Endothelial cell of umbilical vein (primary cell): Measurements from ENCODE around the gene DCLK1. TPM values are rescaled to one million over a fixed set of nuclear protein-coding genes. Genes with fewer than 3 reads are reported as not detected.

Source experiments
- BruUV-seq: library from RNA; stranded (reverse); fragments of 400-500 nt; replicated peaks from 2 replicates; lab custom pipeline; 2021; lab: Mats Ljungman, UMichigan
- CTCF ChIA-PET: fragments of 300-600, 350-600 bp; sonication (Branson Sonifier 250); formaldehyde crosslinking; loops from one replicate; lab custom pipeline; 2021; ENCODE audit warnings: antibody characterized with exemption, inconsistent platforms; lab: Charles Lee
- POLR2A ChIA-PET: fragments of 300-600, 350-600 bp; sonication (Branson Sonifier 250); formaldehyde crosslinking; loops from one replicate; lab custom pipeline; 2021; ENCODE audit warnings: antibody characterized with exemption, inconsistent platforms; lab: Charles Lee
- DNase-seq: peaks from one replicate; pipeline ENCODE4 v3.0.0-alpha.2; 2011; ENCODE audit warnings: low read depth, low spot score
- FAIRE-seq: peaks from 2 replicates; lab custom pipeline; 2011; peaks lifted over from hg19 to GRCh38; lab: Jason Lieb, UNC
- H2AFZ ChIP-seq: 2 replicates; pipeline ENCODE4 v1.6.0; 2012; ENCODE audit warnings: low read depth, low read length, control low read depth, inconsistent platforms
- H3K27ac ChIP-seq: 2 replicates; pipeline ENCODE4 v1.5.1; 2011; ENCODE audit warnings: low read depth, mild to moderate bottlenecking, control low read depth, low read length, moderate library complexity; ENCODE audit not compliant: insufficient read depth
- H3K27me3 ChIP-seq, 2 experiments: 2 replicates each; pipeline versions ENCODE4 v1.6.0 to v1.6.1; 2011; ENCODE audit warnings: low read length in 2 of 2, mixed read lengths in 1 of 2; ENCODE audit not compliant: control insufficient read depth in 2 of 2, insufficient read depth in 2 of 2
- H3K36me3 ChIP-seq, 2 experiments: 2 replicates in 1 of 2; 3 replicates in 1 of 2; pipeline ENCODE4 v1.5.1; 2011; ENCODE audit warnings: low read length in 2 of 2, mild to moderate bottlenecking in 1 of 2, moderate library complexity in 1 of 2; ENCODE audit not compliant: control insufficient read depth in 2 of 2, insufficient read depth in 2 of 2; ENCODE audit errors: extremely low read depth in 1 of 2
- H3K4me1 ChIP-seq: 3 replicates; pipeline ENCODE4 v1.5.1; 2011; ENCODE audit warnings: mild to moderate bottlenecking, low read length; ENCODE audit not compliant: control insufficient read depth, insufficient read depth; ENCODE audit errors: extremely low read depth
- H3K4me2 ChIP-seq: 2 replicates; pipeline ENCODE4 v1.6.1; 2011; ENCODE audit warnings: low read length, control low read depth, mixed read lengths; ENCODE audit not compliant: insufficient read depth
- H3K4me3 ChIP-seq, 3 experiments: fragments of 200-600 bp in 1 of 3; sonication (generic), shearing (Covaris generic) in 1 of 3; replicated peaks in 1 of 3; 2 replicates each; pipeline ENCODE4 v1.5.1; 2011 to 2016; ENCODE audit warnings: control low read depth in 3 of 3, low read length in 3 of 3, mild to moderate bottlenecking in 2 of 3, inconsistent platforms in 1 of 3, low read depth in 1 of 3, moderate library complexity in 1 of 3; ENCODE audit not compliant: insufficient read depth in 1 of 3
- H3K79me2 ChIP-seq: 2 replicates; pipeline ENCODE4 v1.6.0; 2012; ENCODE audit warnings: low read length, inconsistent platforms; ENCODE audit not compliant: control insufficient read depth, insufficient read depth
- H3K9ac ChIP-seq: replicated peaks from 2 replicates; pipeline ENCODE3; 2011; ENCODE audit warnings: low read length, control low read depth; ENCODE audit not compliant: insufficient read depth; ENCODE audit errors: extremely low read depth
- H3K9me1 ChIP-seq: replicated peaks from 3 replicates; pipeline ENCODE4 v1.6.0; 2011; ENCODE audit warnings: mild to moderate bottlenecking, low read length; ENCODE audit not compliant: control insufficient read depth, insufficient read depth; ENCODE audit errors: extremely low read depth
- H3K9me3 ChIP-seq: replicated peaks from 2 replicates; pipeline ENCODE4 v1.5.1; 2012; ENCODE audit warnings: low read length, inconsistent platforms; ENCODE audit not compliant: control insufficient read depth, insufficient read depth
- H4K20me1 ChIP-seq: replicated peaks from 2 replicates; pipeline ENCODE3; 2011; ENCODE audit warnings: mild to moderate bottlenecking, low read length; ENCODE audit not compliant: control insufficient read depth, insufficient read depth; ENCODE audit errors: extremely low read depth
- EZH2 ChIP-seq: IDR thresholded peaks from 2 replicates; pipeline ENCODE4 v1.6.1; 2012; ENCODE audit warnings: borderline replicate concordance, low read depth, mild to moderate bottlenecking, moderate library complexity, low read length, inconsistent platforms; ENCODE audit not compliant: severe bottlenecking
- FOS ChIP-seq: IDR thresholded peaks from 2 replicates; pipeline ENCODE4 v1.6.1; 2011; ENCODE audit warnings: mild to moderate bottlenecking, low read length, moderate library complexity, borderline replicate concordance; ENCODE audit not compliant: insufficient read depth
- GATA2 ChIP-seq: IDR thresholded peaks from 2 replicates; pipeline ENCODE4 v1.7.0; 2011; ENCODE audit warnings: low read depth, mild to moderate bottlenecking, moderate library complexity, mixed read lengths, low read length; ENCODE audit not compliant: insufficient read length, insufficient read depth
- JUN ChIP-seq: IDR thresholded peaks from 2 replicates; pipeline ENCODE4 v1.6.1; 2011; ENCODE audit warnings: borderline replicate concordance, low read depth; ENCODE audit not compliant: insufficient read length, insufficient read depth
- MYC ChIP-seq: IDR thresholded peaks from one replicate; pipeline ENCODE4 v1.6.1; 2011; ENCODE audit warnings: mild to moderate bottlenecking, low read depth, low read length
- POLR2AphosphoS5 ChIP-seq: IDR thresholded peaks from 2 replicates; pipeline ENCODE4 v1.6.1; 2012; ENCODE audit warnings: low read depth, mild to moderate bottlenecking, control low read depth, low read length, moderate library complexity; ENCODE audit not compliant: insufficient read depth
- dilution Hi-C: fragments of 300-500 bp; cut with MboI; formaldehyde crosslinking; loops from one replicate; pipeline ENCODE4 v1.15.0; 2019; ENCODE audit warnings: low sequenced_read_pairs; ENCODE audit not compliant: extremely low pct_ligation_motif_present
- intact Hi-C: fragments of 100-400 bp; cut with micrococcal nuclease; formaldehyde crosslinking; loops from one replicate; pipeline ENCODE4 v1.10.0; 2022
- polyA plus RNA-seq, 4 experiments: library from polyadenylated mRNA; depleted of rRNA in 3 of 4; stranded (reverse) in 3 of 4; unstranded in 1 of 4; fragments of >200 nt; gene quantifications; 2 replicates each; pipeline versions ENCODE4 v1.2.1 to v1.2.3, GENCODE V29; 2011 to 2012; ENCODE audit warnings: missing spikeins in 1 of 4
- total RNA-seq: library from RNA; stranded (reverse); gene quantifications from 2 replicates; pipeline ENCODE4 v1.2.3, GENCODE V29; 2021
- TF ChIP-seq, protein P1 (sequence below), 2 donors: IDR thresholded peaks; 1 replicate in 1 of 2; 2 replicates in 1 of 2; pipeline ENCODE4 v1.5.1; 2011; ENCODE audit warnings: low read length in 2 of 2, mild to moderate bottlenecking in 2 of 2, moderate library complexity in 2 of 2, control low read depth in 1 of 2, inconsistent platforms in 1 of 2, low read depth in 1 of 2; ENCODE audit not compliant: insufficient read depth in 1 of 2; ENCODE audit errors: extremely low read depth in 1 of 2

The DCLK1 gene
- total and polyA plus RNA-seq, 2 donors (not counting 3 experiments of a cell fraction or from before 2014, with no cell fraction given), result 0.28 to 3.9 TPM

DNA sequence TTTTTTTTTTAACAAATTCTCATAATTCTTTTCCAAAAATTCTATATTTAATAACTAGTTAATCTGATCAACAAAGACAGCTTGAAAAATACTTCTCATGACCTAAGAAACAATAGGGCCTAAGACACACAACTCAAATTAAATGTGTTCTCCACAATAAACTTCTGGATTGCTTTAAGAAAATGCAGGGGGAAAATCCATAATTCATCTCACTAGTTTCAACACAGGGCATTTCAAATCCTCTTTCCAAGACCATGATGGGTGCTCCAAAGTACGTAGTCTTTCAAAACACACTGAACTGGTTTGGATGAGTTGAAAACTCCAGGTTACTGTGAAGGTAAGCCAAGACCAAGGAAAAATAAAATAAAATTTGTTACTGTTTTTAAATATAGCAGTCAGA is 62.6 kb downstream of the DCLK1 start:
- ChIA-PET CTCF (no interaction called here), POLR2A (no interaction called here)
- no TSS peak for BruUV-seq
- DNase-seq (no peak), FAIRE-seq (no peak)
- no peaks in the 10 kb centered on the region for H3K79me2 ChIP-seq
- no peak for TF ChIP-seq POLR2AphosphoS5
- no peak for TF ChIP-seq JUN
- TF ChIP-seq FOS, result no peak
- TF ChIP-seq, protein P1, sequence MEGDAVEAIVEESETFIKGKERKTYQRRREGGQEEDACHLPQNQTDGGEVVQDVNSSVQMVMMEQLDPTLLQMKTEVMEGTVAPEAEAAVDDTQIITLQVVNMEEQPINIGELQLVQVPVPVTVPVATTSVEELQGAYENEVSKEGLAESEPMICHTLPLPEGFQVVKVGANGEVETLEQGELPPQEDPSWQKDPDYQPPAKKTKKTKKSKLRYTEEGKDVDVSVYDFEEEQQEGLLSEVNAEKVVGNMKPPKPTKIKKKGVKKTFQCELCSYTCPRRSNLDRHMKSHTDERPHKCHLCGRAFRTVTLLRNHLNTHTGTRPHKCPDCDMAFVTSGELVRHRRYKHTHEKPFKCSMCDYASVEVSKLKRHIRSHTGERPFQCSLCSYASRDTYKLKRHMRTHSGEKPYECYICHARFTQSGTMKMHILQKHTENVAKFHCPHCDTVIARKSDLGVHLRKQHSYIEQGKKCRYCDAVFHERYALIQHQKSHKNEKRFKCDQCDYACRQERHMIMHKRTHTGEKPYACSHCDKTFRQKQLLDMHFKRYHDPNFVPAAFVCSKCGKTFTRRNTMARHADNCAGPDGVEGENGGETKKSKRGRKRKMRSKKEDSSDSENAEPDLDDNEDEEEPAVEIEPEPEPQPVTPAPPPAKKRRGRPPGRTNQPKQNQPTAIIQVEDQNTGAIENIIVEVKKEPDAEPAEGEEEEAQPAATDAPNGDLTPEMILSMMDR (IDR thresholded peaks at IDR 0.05; ENCODE audit: extremely low read depth in 1 of 2, insufficient read depth in 1 of 2, low read depth in 1 of 2, low read length in 2 of 2), result no peak
- TF ChIP-seq MYC, result no peak
- no peak for TF ChIP-seq GATA2
- TF ChIP-seq EZH2, result no peak
- no peaks in the 10 kb centered on the region for H3K36me3 ChIP-seq
- intact Hi-C loops (no loop called here), dilution Hi-C loops (no loop called here)
- H3K9ac ChIP-seq, result no peak overlapping the region
- H3K4me1 ChIP-seq, result no peaks in the 10 kb centered on the region
- H2AFZ ChIP-seq, result no peak overlapping the region
- H3K4me2 ChIP-seq, result no peak overlapping the region
- H3K4me3 ChIP-seq, result no peak overlapping the region
- H3K9me1 ChIP-seq, result no peaks in the 10 kb centered on the region
- no peaks in the 10 kb centered on the region for H4K20me1 ChIP-seq
- H3K27me3 ChIP-seq, result no peaks in the 10 kb centered on the region
- H3K27ac ChIP-seq, result no peak overlapping the region
- H3K9me3 ChIP-seq, result no peaks in the 10 kb centered on the region
